Neural cell (in vitro differentiated cells): ENCODE data around the gene CYP39A1. TPM values are rescaled to one million over a fixed set of nuclear protein-coding genes. Genes with fewer than 3 reads are reported as not detected.

Experiments
- H2AFZ ChIP-seq: fragments of 200-600, 300-800 bp; sonication (generic), shearing (Covaris generic); 2 replicates; pipeline ENCODE4 v1.6.0; 2014; ENCODE audit warnings: low read depth, mild to moderate bottlenecking, antibody characterized with exemption, low read length, moderate library complexity
- H3F3A ChIP-seq: fragments of 200-600 bp; shearing (Covaris generic); 2 replicates; pipeline ENCODE4 v1.6.1; 2016; ENCODE audit warnings: mild to moderate bottlenecking, moderate library complexity, mixed read lengths, antibody characterized with exemption, low read length; ENCODE audit not compliant: insufficient read depth, poor library complexity, severe bottlenecking
- H3K27ac ChIP-seq: fragments of 200-600, 300-800 bp; sonication (generic), shearing (Covaris generic); 2 replicates; pipeline ENCODE4 v1.5.1; 2014; ENCODE audit warnings: mild to moderate bottlenecking, low read length, moderate library complexity
- H3K27me3 ChIP-seq: fragments of 300-800, 200-600 bp; sonication (generic), shearing (Covaris generic); 2 replicates; pipeline ENCODE4 v1.6.0; 2014; ENCODE audit warnings: mild to moderate bottlenecking, low read depth, low read length, moderate library complexity; ENCODE audit not compliant: insufficient read depth
- H3K36me3 ChIP-seq: fragments of 300-800, 200-600 bp; sonication (generic), shearing (Covaris generic); 2 replicates; pipeline ENCODE4 v1.5.1; 2014; ENCODE audit warnings: mild to moderate bottlenecking, antibody characterized with exemption, low read length, moderate library complexity; ENCODE audit not compliant: insufficient read depth
- H3K4me2 ChIP-seq: fragments of 300-800, 200-600 bp; sonication (generic), shearing (Covaris generic); 2 replicates; pipeline ENCODE4 v1.6.0; 2014; ENCODE audit warnings: mild to moderate bottlenecking, low read length
- H3K4me3 ChIP-seq: fragments of 300-800, 200-600 bp; sonication (generic), shearing (Covaris generic); 2 replicates; pipeline ENCODE4 v1.5.1; 2014; ENCODE audit warnings: mild to moderate bottlenecking, low read length, moderate library complexity
- H3K79me2 ChIP-seq: fragments of 200-600 bp; shearing (Covaris generic); replicated peaks from 2 replicates; pipeline ENCODE4 v1.6.0; 2014; ENCODE audit warnings: mild to moderate bottlenecking, low read length, moderate library complexity; ENCODE audit not compliant: insufficient read depth
- H3K9ac ChIP-seq: fragments of 300-800, 200-600 bp; sonication (generic), shearing (Covaris generic); 2 replicates; pipeline ENCODE4 v1.6.1; 2016; ENCODE audit warnings: mild to moderate bottlenecking, low read length, mixed read lengths
- H3K9me2 ChIP-seq: fragments of 200-600 bp; shearing (Covaris generic); 2 replicates; pipeline ENCODE4 v1.6.1; 2016; ENCODE audit warnings: mild to moderate bottlenecking, low read length, mixed read lengths; ENCODE audit not compliant: insufficient read depth
- H3K9me3 ChIP-seq: fragments of 200-600, 300-800 bp; sonication (generic), shearing (Covaris generic); 2 replicates; pipeline ENCODE4 v1.6.1; 2016; ENCODE audit warnings: mild to moderate bottlenecking, mixed run types, low read length, moderate library complexity, mixed read lengths
- H4K20me1 ChIP-seq: fragments of 200-600 bp; shearing (Covaris generic); 2 replicates; pipeline ENCODE4 v1.6.1; 2016; ENCODE audit warnings: mild to moderate bottlenecking, mixed run types; ENCODE audit not compliant: insufficient read depth
- EP300 ChIP-seq: fragments of 450-650 bp; conservative IDR thresholded peaks from 2 replicates; pipeline ENCODE4 v1.6.1; 2014; ENCODE audit warnings: antibody characterized with exemption, mild to moderate bottlenecking, moderate library complexity; ENCODE audit not compliant: poor library complexity, severe bottlenecking
- EZH2 ChIP-seq: fragments of 200-600, 300-800 bp; shearing (Covaris generic), sonication (generic); IDR thresholded peaks from 2 replicates; pipeline ENCODE4 v1.6.1; 2014; ENCODE audit warnings: antibody characterized with exemption, low read length, borderline replicate concordance, mild to moderate bottlenecking; ENCODE audit not compliant: insufficient read depth, poor library complexity, severe bottlenecking
- MXI1 ChIP-seq: fragments of 450-650 bp; conservative IDR thresholded peaks from 2 replicates; pipeline ENCODE4 v1.6.1; 2014; ENCODE audit warnings: antibody characterized with exemption, mild to moderate bottlenecking; ENCODE audit not compliant: poor library complexity, severe bottlenecking
- POLR2AphosphoS5 ChIP-seq: IDR thresholded peaks from 2 replicates; pipeline ENCODE4 v1.6.1; 2012
- RAD21 ChIP-seq: fragments of 450-650 bp; conservative IDR thresholded peaks from 2 replicates; pipeline ENCODE4 v1.6.1; 2014; ENCODE audit warnings: antibody characterized with exemption, mild to moderate bottlenecking, moderate library complexity
- SMC3 ChIP-seq: fragments of 450-650 bp; conservative IDR thresholded peaks from 2 replicates; pipeline ENCODE4 v1.6.1; 2014; ENCODE audit warnings: antibody characterized with exemption, mild to moderate bottlenecking, moderate library complexity; ENCODE audit not compliant: poor library complexity
- TAF1 ChIP-seq: IDR thresholded peaks from 2 replicates; pipeline ENCODE4 v1.6.1; 2012; ENCODE audit warnings: low read depth
- polyA plus RNA-seq: library from polyadenylated mRNA; depleted of rRNA; stranded (reverse); fragments of >200 nt; gene quantifications from 2 replicates; pipeline ENCODE4 v1.2.3, GENCODE V29; 2014
- TF ChIP-seq, protein P1 (sequence below): fragments of 450-650 bp; IDR thresholded peaks from 2 replicates; pipeline ENCODE4 v1.5.1; 2014; ENCODE audit warnings: antibody characterized with exemption, mild to moderate bottlenecking, moderate library complexity; ENCODE audit not compliant: poor library complexity, severe bottlenecking
- TF ChIP-seq, protein P2 (sequence below): IDR thresholded peaks from 2 replicates; pipeline ENCODE4 v1.6.1; 2012; ENCODE audit warnings: borderline replicate concordance

CYP39A1 gene
- polyA plus RNA-seq, 1 donor from 2014 or later: 1.4 TPM

DNA sequence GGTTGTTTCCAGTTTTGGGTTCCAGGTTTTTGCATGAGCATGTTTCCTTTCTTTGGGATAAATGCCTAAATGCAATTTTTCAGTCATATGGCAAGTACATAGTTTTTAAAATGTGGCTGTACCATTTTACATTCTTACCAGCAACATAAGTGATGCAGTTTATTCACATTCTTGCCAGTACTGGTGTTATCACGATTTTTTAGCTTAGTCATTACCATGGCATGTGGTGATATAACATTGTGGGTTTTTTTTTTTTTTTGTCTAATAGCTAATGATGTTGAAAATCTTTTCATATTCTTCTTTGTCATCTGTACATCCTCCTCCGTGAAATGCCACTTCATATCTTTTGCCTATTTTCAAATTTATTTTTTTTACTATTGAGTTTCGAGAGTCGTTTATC, 32.2 kb upstream of the CYP39A1 start:
- no peak for TF ChIP-seq RAD21
- TF ChIP-seq TAF1: no peak
- TF ChIP-seq, protein P1, sequence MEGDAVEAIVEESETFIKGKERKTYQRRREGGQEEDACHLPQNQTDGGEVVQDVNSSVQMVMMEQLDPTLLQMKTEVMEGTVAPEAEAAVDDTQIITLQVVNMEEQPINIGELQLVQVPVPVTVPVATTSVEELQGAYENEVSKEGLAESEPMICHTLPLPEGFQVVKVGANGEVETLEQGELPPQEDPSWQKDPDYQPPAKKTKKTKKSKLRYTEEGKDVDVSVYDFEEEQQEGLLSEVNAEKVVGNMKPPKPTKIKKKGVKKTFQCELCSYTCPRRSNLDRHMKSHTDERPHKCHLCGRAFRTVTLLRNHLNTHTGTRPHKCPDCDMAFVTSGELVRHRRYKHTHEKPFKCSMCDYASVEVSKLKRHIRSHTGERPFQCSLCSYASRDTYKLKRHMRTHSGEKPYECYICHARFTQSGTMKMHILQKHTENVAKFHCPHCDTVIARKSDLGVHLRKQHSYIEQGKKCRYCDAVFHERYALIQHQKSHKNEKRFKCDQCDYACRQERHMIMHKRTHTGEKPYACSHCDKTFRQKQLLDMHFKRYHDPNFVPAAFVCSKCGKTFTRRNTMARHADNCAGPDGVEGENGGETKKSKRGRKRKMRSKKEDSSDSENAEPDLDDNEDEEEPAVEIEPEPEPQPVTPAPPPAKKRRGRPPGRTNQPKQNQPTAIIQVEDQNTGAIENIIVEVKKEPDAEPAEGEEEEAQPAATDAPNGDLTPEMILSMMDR: no peak
- TF ChIP-seq EP300: no peak
- TF ChIP-seq MXI1: no peak
- H3K9me3 ChIP-seq: no peaks in the 10 kb centered on the region
- no peaks in the 10 kb centered on the region for H4K20me1 ChIP-seq
- H3K79me2 ChIP-seq: no peaks in the 10 kb centered on the region
- no peak overlapping the region for H3K9ac ChIP-seq
- no peaks in the 10 kb centered on the region for H3K36me3 ChIP-seq
- H3F3A ChIP-seq: no peaks in the 10 kb centered on the region
- H3K9me2 ChIP-seq: no peaks in the 10 kb centered on the region
- no peak overlapping the region for H3K4me3 ChIP-seq
- H3K4me2 ChIP-seq: no peak overlapping the region
- H3K27ac ChIP-seq: no peak overlapping the region
- H3K27me3 ChIP-seq: no peaks in the 10 kb centered on the region
- H2AFZ ChIP-seq: no peak overlapping the region

DNA sequence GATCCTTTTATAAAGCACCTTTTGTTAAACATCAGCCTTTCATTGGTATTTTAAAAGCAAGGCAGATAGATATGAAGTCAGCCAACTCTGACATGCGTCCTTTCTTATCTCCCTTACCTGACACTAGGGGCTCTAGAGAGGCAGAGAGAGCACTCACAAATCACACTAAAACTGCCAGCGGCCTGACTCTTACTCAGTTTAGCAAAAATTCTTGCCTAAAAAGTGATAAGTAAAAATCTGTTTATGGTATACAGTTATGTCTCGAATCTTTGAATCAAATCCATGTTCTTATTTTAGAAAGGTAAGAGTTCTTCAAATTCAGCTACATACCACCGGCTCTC, 24.7 kb upstream of the CYP39A1 start:
- Histone ChIP-seq H3K27me3 (no peaks in the 10 kb centered on the region), H3K36me3 (no peaks in the 10 kb centered on the region), H4K20me1 (no peaks in the 10 kb centered on the region), H3K27ac (no peak overlapping the region), H3K9me2 (no peaks in the 10 kb centered on the region), H3K9ac (no peak overlapping the region), H3K4me2 (no peak overlapping the region), H3F3A (no peaks in the 10 kb centered on the region), H3K4me3 (no peak overlapping the region), H3K9me3 (no peaks in the 10 kb centered on the region), H2AFZ (no peak overlapping the region), H3K79me2 (no peaks in the 10 kb centered on the region)
- TF ChIP-seq, protein P1: peak; percentile 53
- TF ChIP-seq EP300 (no peak), EZH2 (no peak), MXI1 (no peak), RAD21 (no peak), POLR2AphosphoS5 (no peak), TAF1 (no peak), SMC3 (no peak)

DNA sequence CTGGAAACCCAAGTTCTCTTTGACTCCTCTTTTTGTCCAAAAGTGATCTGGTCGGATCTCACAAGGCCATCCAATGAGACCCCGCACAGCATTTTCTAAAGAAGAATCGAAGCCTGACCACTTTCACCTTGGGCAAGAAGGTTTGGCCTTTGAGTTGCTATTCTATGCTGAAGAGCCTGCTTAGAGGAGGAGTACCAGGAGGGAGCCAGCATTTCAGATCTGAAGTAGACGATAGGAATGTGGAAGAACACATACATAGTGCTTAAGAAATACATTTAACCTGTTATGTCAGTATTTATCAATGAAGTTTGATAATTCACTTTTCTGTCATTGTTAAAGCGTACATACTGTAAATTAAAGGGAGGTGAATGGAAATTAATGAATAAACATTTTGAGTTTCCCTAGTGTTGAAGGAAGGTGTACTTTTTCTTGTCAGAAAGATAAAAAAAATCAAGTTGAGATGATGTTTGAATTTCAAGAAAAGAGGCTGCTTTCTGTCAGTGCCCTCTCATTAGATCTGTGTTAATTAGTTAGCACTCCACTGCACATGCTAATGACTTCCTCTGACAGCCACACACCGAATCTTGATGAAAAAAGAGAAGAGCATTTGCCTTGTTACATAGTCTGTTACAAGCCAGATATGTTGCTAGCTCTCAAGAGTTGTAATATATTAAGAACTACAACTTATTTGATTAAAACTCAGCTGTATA, 24.1 kb upstream of the CYP39A1 start:
- H3K79me2 ChIP-seq: no peaks in the 10 kb centered on the region
- no peaks in the 10 kb centered on the region for H3K9me2 ChIP-seq
- no peak overlapping the region for H3K4me2 ChIP-seq
- H2AFZ ChIP-seq: no peak overlapping the region
- no peaks in the 10 kb centered on the region for H4K20me1 ChIP-seq
- TF ChIP-seq, protein P2, sequence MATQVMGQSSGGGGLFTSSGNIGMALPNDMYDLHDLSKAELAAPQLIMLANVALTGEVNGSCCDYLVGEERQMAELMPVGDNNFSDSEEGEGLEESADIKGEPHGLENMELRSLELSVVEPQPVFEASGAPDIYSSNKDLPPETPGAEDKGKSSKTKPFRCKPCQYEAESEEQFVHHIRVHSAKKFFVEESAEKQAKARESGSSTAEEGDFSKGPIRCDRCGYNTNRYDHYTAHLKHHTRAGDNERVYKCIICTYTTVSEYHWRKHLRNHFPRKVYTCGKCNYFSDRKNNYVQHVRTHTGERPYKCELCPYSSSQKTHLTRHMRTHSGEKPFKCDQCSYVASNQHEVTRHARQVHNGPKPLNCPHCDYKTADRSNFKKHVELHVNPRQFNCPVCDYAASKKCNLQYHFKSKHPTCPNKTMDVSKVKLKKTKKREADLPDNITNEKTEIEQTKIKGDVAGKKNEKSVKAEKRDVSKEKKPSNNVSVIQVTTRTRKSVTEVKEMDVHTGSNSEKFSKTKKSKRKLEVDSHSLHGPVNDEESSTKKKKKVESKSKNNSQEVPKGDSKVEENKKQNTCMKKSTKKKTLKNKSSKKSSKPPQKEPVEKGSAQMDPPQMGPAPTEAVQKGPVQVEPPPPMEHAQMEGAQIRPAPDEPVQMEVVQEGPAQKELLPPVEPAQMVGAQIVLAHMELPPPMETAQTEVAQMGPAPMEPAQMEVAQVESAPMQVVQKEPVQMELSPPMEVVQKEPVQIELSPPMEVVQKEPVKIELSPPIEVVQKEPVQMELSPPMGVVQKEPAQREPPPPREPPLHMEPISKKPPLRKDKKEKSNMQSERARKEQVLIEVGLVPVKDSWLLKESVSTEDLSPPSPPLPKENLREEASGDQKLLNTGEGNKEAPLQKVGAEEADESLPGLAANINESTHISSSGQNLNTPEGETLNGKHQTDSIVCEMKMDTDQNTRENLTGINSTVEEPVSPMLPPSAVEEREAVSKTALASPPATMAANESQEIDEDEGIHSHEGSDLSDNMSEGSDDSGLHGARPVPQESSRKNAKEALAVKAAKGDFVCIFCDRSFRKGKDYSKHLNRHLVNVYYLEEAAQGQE: no peak
- TF ChIP-seq, protein P1: no peak
- TF ChIP-seq MXI1 (no peak), RAD21 (no peak), EP300 (no peak), POLR2AphosphoS5 (no peak), TAF1 (no peak), SMC3 (no peak), EZH2 (no peak)
- no peak overlapping the region for H3K9ac ChIP-seq
- H3K36me3 ChIP-seq: no peaks in the 10 kb centered on the region
- no peaks in the 10 kb centered on the region for H3K27me3 ChIP-seq
- H3F3A ChIP-seq: no peaks in the 10 kb centered on the region
- H3K4me3 ChIP-seq: no peak overlapping the region
- no peak overlapping the region for H3K27ac ChIP-seq
- H3K9me3 ChIP-seq: no peaks in the 10 kb centered on the region
